Activated gamma-delta T cell (primary cell): ENCODE results near the gene ACTRT2.

Source experiments
- DNase-seq: peaks from one replicate; lab custom pipeline; 2025; lab: John Stamatoyannopoulos, UW

ACTRT2 gene

GRCh38 chr1:3033040-3033789 lies 11.9 kb downstream of the ACTRT2 start:
- no peak for DNase-seq

GRCh38 chr1:3033790-3034090 lies 12.5 kb downstream of the ACTRT2 start:
- no peak for DNase-seq

DNA sequence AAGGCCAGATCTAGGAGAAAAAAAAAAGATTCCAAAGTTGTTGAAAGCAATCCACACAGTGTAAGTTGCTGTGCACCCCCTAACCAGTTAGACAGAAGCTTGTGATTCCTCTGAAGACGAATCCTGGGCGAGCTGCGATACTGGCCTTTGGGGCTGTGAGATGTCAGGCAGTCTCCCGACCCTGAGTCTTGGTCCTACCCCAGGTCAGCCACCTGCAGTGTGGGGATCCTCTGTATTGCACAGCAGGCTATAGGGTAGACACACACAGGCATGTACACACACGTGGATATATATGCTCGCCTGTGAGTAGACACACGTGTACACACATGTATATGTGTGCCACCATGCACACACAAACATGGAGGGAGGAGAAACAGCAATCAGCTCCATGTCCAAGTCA lies 12.9 kb downstream of the ACTRT2 start:
- no peak for DNase-seq

DNA sequence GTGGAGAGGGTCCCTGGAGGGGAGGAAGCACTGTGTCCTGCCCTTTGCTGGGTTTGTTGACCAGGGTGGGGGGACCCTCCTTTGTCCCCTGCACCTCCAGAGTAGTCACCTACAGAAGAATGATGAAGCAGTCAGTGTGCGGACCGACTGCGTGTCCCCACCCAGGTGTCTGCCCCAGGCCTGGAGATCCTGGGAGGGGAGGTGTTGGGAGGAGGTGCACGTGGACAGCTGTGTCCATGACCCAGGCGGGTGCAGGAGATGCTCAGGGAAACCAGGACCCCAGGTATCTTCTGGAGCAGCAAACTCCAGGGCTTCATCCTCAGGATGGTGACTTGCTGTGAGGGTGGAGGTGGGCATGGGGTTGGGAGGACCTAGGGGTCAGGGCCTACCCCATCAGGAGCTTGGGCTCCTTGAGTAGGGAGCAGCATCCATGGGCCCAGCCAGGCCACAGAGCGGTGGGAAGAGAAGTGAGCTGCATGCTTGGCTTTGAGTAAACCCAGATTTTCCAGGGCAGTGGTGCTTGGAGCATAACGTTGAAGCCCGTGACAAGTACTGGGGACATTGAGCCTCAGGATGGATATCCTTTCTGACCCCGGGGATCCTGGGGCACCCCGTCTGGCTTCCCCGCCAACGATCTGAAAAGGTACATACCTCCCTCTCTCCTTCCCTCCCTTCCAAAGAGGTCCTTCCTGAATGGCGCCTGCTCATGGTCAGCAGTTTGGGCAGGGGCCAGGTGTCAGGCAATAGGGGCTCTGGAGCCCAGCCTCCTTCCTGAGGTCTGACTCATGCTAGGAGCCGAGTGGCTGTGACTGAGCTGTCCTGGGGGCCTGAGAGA lies 13.7 kb downstream of the ACTRT2 start:
- no peak for DNase-seq

- no peak for DNase-seq
Measured at GRCh38 chr1:3035563-3036446, 14.5 kb downstream of the ACTRT2 start.

DNA sequence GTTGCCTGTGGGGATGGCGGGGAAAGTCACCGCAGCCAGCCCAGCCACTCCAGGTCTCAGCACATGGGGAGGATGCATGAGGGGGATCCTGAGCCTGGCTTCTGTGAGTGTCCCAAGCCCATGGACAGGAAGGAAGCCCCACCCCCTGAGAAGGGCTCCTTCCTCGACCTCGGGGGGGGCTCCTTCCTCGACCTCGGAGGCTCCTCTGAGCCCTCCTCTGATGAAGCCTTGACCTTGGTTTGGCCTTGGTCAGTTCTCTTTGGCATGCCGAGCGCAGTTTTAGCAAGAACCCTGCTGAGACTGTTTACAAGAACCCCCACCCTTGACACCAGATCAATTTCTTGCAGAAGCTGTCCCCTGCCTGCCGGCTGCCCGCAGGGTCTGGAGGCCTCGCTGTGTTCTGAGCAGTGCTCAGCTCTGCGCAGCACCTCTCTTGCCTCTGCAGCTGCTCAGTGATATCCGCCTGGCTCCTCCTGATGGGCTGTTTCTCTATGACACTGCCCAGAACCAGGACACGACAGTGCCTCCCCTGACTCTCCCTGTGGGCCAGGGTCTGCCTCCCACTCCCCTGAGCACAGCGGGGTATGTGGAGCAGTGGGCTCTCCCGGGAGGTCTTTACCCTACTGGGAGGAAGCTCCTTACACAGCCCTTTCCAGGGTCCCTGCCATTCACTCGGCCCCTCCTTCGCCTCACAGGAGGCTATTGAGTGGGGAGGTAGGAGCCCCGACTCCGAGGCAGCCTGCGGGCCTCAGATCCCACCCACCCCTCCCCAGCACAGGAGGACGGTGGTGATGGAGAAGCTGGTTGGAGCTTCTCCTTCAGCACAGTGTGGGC lies 15.4 kb downstream of the ACTRT2 start:
- DNase-seq, result no peak

GRCh38 chr1:3037281-3038040 lies 16.2 kb downstream of the ACTRT2 start:
- DNase-seq, result no peak

DNA sequence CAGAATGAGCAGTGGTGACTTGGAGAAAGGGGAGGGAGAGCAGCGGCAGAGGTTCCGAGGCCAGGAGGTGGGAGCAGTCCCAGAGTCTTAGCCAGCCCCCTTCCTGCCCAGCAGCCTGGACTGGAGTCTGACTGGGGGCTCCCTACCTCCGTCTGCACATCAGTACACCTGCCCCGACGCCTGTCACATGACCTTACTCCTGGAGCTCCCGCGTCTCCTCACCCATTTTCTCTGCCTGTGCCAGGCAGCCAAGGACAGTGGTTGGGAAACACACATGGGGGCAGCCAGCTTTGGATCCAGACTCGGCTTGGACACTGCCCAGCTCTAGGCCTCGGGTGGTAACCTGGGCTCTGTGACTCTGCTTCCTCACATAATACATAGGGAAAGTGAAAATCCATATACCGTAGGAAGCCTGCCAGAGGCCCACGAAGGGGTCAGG lies 16.9 kb downstream of the ACTRT2 start:
- no peak for DNase-seq

DNA sequence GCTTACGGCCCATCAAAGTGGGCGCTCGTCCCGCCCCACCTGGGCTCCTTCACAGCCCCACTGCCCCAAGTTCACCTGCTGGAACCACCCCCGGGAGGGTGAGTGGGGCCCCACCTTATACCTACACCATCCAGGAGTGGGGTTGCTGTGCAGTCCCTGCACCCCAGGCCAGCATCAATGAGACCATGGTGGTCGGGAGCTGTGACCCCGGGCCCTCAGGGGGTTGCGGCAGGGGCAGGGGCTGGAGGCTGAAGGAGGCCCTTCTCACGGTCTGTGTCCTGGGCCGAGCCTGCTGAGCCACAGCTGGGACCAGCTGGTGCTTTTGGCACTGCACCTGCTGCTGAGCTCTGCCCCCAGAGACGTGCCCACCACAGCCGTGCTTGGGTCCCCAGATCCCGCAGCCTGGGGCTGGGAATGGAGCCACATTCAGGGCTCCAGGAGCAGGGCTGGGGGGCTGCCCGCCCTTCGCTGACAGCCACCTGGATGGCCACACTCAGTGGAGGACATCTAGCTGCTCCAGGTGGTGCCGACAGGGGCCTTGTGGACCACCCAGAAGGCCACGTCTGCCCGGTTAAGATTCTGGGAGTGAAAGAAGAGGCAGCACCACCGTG lies 17.4 kb downstream of the ACTRT2 start:
- no peak for DNase-seq

GRCh38 chr1:3040004-3040403 lies 18.7 kb downstream of the ACTRT2 start:
- no peak for DNase-seq

DNA sequence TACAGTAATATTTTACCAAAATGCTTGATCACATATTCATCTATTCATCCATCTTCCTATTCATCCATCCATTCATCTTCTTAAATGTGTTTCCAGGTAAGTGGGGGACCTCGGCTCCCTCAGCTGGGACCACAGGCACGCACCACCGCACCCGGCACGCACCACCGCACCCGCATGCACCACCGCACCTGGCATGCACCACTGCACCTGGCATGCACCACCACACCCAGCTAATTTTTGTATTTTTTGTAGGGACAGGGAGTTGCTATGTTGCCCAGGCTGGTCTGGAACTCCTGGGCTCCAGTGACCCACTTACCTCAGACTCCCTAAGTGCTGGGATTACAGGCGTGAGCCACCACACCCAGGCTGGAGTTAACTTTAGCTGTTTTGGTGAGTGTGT lies 21.2 kb downstream of the ACTRT2 start:
- DNase-seq, result no peak

- no peak for DNase-seq
Measured at GRCh38 chr1:3049164-3049563, 27.9 kb downstream of the ACTRT2 start.

- DNase-seq, result no peak
Measured at GRCh38 chr1:3049905-3050304, 28.6 kb downstream of the ACTRT2 start.

GRCh38 chr1:3050603-3051002 lies 29.3 kb downstream of the ACTRT2 start:
- no peak for DNase-seq

DNA sequence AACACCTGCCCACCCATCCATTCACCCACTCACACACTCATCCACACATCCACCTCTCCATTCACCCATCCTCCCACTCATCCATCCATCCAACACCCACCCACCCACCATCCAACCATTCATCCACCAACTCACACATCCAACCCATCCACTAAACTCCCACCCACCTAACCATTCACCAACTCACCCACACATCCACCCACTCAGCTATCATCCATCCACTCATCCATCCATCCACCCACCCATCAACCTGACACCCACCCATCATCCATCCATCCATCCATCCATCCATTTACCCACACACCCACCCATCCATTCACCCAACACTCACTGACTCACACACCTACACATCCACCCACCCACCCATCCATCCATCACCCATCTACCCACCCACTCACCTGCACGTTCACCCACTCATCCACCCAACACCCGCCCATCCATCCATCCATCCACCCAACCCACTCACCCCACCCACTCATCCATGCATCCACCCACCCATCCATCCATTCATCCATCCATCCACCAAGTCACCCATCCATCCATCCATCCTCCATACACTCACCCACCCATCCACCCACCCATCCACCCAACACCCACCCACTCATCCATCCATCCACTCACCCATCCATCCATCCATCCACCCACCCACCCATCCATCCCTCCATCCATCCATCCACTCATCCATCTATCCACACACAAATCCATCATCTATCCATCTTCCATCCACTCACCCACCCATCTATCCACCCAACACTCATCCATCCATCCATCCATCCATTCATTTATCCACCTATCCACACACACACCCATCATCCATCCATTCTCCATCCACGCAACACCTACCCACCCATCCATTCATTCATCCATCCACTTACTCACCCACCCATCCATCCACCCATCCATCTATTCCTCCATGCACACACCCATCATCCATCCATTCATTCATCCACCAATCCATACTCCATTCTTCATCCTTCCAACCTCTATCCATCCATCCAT lies 30.3 kb downstream of the ACTRT2 start:
- DNase-seq, result no peak

DNA sequence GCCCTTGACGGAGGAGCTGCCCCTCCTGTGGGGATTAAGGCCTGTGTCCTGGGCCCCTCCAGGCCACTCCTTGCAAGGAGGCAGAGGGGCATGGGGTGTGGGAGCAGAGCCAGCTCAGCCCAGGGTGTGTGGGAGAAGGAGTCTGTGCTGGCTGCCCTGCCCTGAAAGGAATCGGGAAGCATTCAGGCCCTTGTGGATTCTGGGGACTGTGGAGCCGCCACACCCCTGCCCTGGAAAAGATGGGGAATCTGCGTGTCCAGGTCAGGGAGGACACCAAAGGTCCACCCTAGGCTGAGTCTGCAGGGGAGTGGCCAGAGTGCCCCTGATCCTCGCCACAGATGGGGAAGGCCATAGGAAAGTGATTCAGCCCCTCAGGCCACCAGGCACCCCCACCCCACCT lies 31.2 kb downstream of the ACTRT2 start:
- no peak for DNase-seq

GRCh38 chr1:3053366-3053980 lies 32.2 kb downstream of the ACTRT2 start:
- no peak for DNase-seq

GRCh38 chr1:3053986-3054385 lies 32.7 kb downstream of the ACTRT2 start:
- DNase-seq, result no peak

- DNase-seq, result no peak
Measured at GRCh38 chr1:3054474-3054873, 33.2 kb downstream of the ACTRT2 start.
